Fibroblast of villous mesenchyme (primary cell): ENCODE data around the gene C1QTNF12. TPM values are rescaled to one million over a fixed set of nuclear protein-coding genes. Genes with fewer than 3 reads are reported as not detected.

Source experiments
- DNase-seq: peaks from one replicate; pipeline ENCODE4 v3.0.0-alpha.2; 2010; ENCODE audit warnings: low read depth
- H3K4me3 ChIP-seq: 2 replicates; pipeline ENCODE4 v1.5.1; 2011; ENCODE audit warnings: low read depth, mild to moderate bottlenecking, low read length
- CTCF ChIP-seq: IDR thresholded peaks from 2 replicates; pipeline ENCODE4 v1.5.1; 2012; ENCODE audit warnings: low read depth, mild to moderate bottlenecking, low read length; ENCODE audit not compliant: insufficient read depth
- total RNA-seq: library from RNA; depleted of rRNA; stranded (reverse); fragments of >200 nt; gene quantifications from 2 replicates; pipeline ENCODE4 v1.2.3, GENCODE V29; 2012

Gene C1QTNF12
- total RNA-seq, 1 donor = 0.43 TPM

GRCh38 chr1:1273512-1274298 is 27.2 kb upstream of the C1QTNF12 start, which contains the start of gene UBE2J2:
Gene UBE2J2, minus strand, starts transcription at chr1:1273854. Its CDS starts 5,862 bp downstream, at chr1:1267992.
- DNase-seq = peak; percentile 94
- no peak for TF ChIP-seq CTCF

GRCh38 chr1:1273209-1273511 is 26.6 kb upstream of the C1QTNF12 start:
- peak overlapping the region; percentile 76 for H3K4me3 ChIP-seq
- DNase-seq = peak; percentile 25
- TF ChIP-seq CTCF = no peak

More at GRCh38 chr1:1273512-1274298, 27.2 kb upstream of the C1QTNF12 start, which contains the start of gene UBE2J2:
- H3K4me3 ChIP-seq = peak within 1 kb of the TSS; percentile 76

- H3K4me3 ChIP-seq = peak overlapping the region; percentile 76
- no peak for TF ChIP-seq CTCF
- DNase-seq = no peak
Observed at GRCh38 chr1:1272341-1273208, 26.1 kb upstream of the C1QTNF12 start.

- TF ChIP-seq CTCF = no peak
- peak; percentile 66 for DNase-seq
Observed at GRCh38 chr1:1270813-1271212, 24.3 kb upstream of the C1QTNF12 start.

GRCh38 chr1:1268284-1268682 is 21.8 kb upstream of the C1QTNF12 start:
- no peak for TF ChIP-seq CTCF
- DNase-seq = no peak

More at GRCh38 chr1:1270813-1271212, 24.3 kb upstream of the C1QTNF12 start:
- peak overlapping the region; percentile 33 for H3K4me3 ChIP-seq

GRCh38 chr1:1267488-1268283 is 21.2 kb upstream of the C1QTNF12 start:
- no peak overlapping the region for H3K4me3 ChIP-seq
- no peak for TF ChIP-seq CTCF

More at GRCh38 chr1:1268284-1268682, 21.8 kb upstream of the C1QTNF12 start:
- no peak overlapping the region for H3K4me3 ChIP-seq

More at GRCh38 chr1:1267488-1268283, 21.2 kb upstream of the C1QTNF12 start:
- DNase-seq = no peak
